Endothelial cell of hepatic sinusoid (primary cell): ENCODE data around the gene MBD6.

Experiments
- in situ Hi-C: cut with HindIII; loops from 2 replicates; pipeline ENCODE4 v1.10.0; 2017; ENCODE audit warnings: low sequenced_read_pairs

MBD6 gene

GRCh38 chr12:57527184-57527583 is 4.6 kb downstream of the MBD6 start:
- in situ Hi-C loops = no loop called here

- in situ Hi-C loops = no loop called here
Measured at GRCh38 chr12:57528176-57528575, 5.6 kb downstream of the MBD6 start.

GRCh38 chr12:57528831-57529555 is 6.4 kb downstream of the MBD6 start:
- in situ Hi-C loops = no loop called here

GRCh38 chr12:57529831-57530230 is 7.2 kb downstream of the MBD6 start:
- in situ Hi-C loops = no loop called here

GRCh38 chr12:57530396-57531142 is 7.9 kb downstream of the MBD6 start:
- in situ Hi-C loops = no loop called here

GRCh38 chr12:57531836-57532235 is 9.2 kb downstream of the MBD6 start:
- in situ Hi-C loops = no loop called here

- in situ Hi-C loops = no loop called here
Measured at GRCh38 chr12:57533108-57533507, 10.5 kb downstream of the MBD6 start.

GRCh38 chr12:57534250-57534649 is 11.6 kb downstream of the MBD6 start:
- in situ Hi-C loops = no loop called here

GRCh38 chr12:57534991-57535543 is 12.4 kb downstream of the MBD6 start:
- in situ Hi-C loops = no loop called here

- in situ Hi-C loops = no loop called here
Measured at GRCh38 chr12:57535764-57536596, 13.4 kb downstream of the MBD6 start.

- in situ Hi-C loops = no loop called here
Measured at GRCh38 chr12:57536597-57536942, 13.9 kb downstream of the MBD6 start.

GRCh38 chr12:57539134-57539768 is 16.6 kb downstream of the MBD6 start:
- in situ Hi-C loops = no loop called here

- in situ Hi-C loops = no loop called here
Measured at GRCh38 chr12:57541001-57541400, 18.4 kb downstream of the MBD6 start.

- in situ Hi-C loops = no loop called here
Measured at GRCh38 chr12:57541717-57542116, 19.1 kb downstream of the MBD6 start.

- in situ Hi-C loops = no loop called here
Measured at GRCh38 chr12:57543581-57543980, 21.0 kb downstream of the MBD6 start.

GRCh38 chr12:57545809-57546437 is 23.3 kb downstream of the MBD6 start:
- in situ Hi-C loops = no loop called here

- in situ Hi-C loops = no loop called here
Measured at GRCh38 chr12:57546438-57547287, 24.0 kb downstream of the MBD6 start, which contains the start of gene DCTN2. DCTN2 (minus strand) TSS chr12:57547192; CDS start chr12:57547063, 129 bp downstream.

- in situ Hi-C loops = no loop called here
Measured at GRCh38 chr12:57547288-57548012, 24.8 kb downstream of the MBD6 start.

- in situ Hi-C loops = no loop called here
Measured at GRCh38 chr12:57548013-57548315, 25.3 kb downstream of the MBD6 start.
